Adrenal gland (tissue), 12 donors: ENCODE data around the gene SOX2. TPM values are rescaled to one million over a fixed set of nuclear protein-coding genes. Genes with fewer than 3 reads are reported as not detected.

ENCODE experiments used
- DNase-seq, 7 donors: peaks; one replicate each; pipeline ENCODE4 v3.0.0-alpha.2; 2019 to 2020
- H3K27ac ChIP-seq, 5 donors: fragments of 200-600 bp; sonication (generic) in 4 of 5; 1 replicate in 3 of 5; 2 replicates in 2 of 5; pipeline versions ENCODE4 v1.5.1 to v1.8.0; 2016 to 2020; ENCODE audit warnings: mild to moderate bottlenecking in 1 of 5
- H3K27me3 ChIP-seq: fragments of 200-600 bp; 2 replicates; pipeline ENCODE4 v1.8.0; 2021
- H3K36me3 ChIP-seq, 2 donors: fragments of 200-600 bp; replicated peaks in 1 of 2; 1 replicate in 1 of 2; 2 replicates in 1 of 2; pipeline versions ENCODE4 v1.5.1 to v1.8.0; 2018 to 2022
- H3K4me1 ChIP-seq, 2 donors: fragments of 200-600 bp; replicated peaks in 1 of 2; 1 replicate in 1 of 2; 2 replicates in 1 of 2; pipeline versions ENCODE4 v1.5.1 to v1.8.0; 2018 to 2021
- H3K4me3 ChIP-seq, 4 donors: fragments of 200-600 bp; sonication (generic) in 3 of 4; one replicate each; pipeline ENCODE4 v1.5.1; 2016 to 2018
- H3K9me3 ChIP-seq, 3 donors: fragments of 200-600 bp; sonication (generic) in 1 of 3; replicated peaks in 1 of 3; 1 replicate in 2 of 3; 2 replicates in 1 of 3; pipeline versions ENCODE4 v1.5.1 to v1.8.0; 2016 to 2021
- CTCF ChIP-seq, 6 experiments: fragments of 450-650 bp in 4 of 6; fragments of 200-600 bp in 2 of 6; sonication (generic) in 1 of 6; IDR thresholded peaks; 1 replicate in 5 of 6; 2 replicates in 1 of 6; pipeline versions ENCODE4 v1.5.1 to v1.8.0; 2016 to 2021; ENCODE audit warnings: antibody characterized with exemption in 6 of 6, mild to moderate bottlenecking in 2 of 6, moderate library complexity in 1 of 6
- POLR2A ChIP-seq, 2 donors: fragments of 450-650 bp; IDR thresholded peaks; one replicate each; pipeline ENCODE4 v1.6.1; 2017; ENCODE audit warnings: antibody characterized with exemption in 2 of 2, mild to moderate bottlenecking in 2 of 2, moderate library complexity in 1 of 2
- WGBS, 4 donors: extraction: QIAGEN DNeasy Blood & Tissue Kit in 2 of 4; methylation state at CpG; one replicate each; pipeline versions ENCODE4 v1.1.5 to v1.1.7; 2013 to 2017; 5-methylcytosine and 5-hydroxymethylcytosine counted together
- intact Hi-C, 2 donors: fragments of 100-400 bp; cut with DNase I; formaldehyde crosslinking; loops; one replicate each; pipeline versions ENCODE4 v1.14.1 to v1.15.0; 2022 to 2023
- polyA plus RNA-seq, 3 donors: library from polyadenylated mRNA; stranded (reverse); fragments of 200-250 nt in 2 of 3; fragments of 350-450 nt in 1 of 3; fragmentation: Illumina TruSeq in 1 of 3; extraction: RNeasy Lipid Tissue Mini Kit (QIAGEN cat#74804) in 1 of 3; gene quantifications; one replicate each; pipeline ENCODE4 v1.2.3, GENCODE V29; 2013 to 2014
- total RNA-seq, 9 donors: library from RNA; depleted of rRNA in 4 of 9; stranded (reverse); fragments of >200 nt in 4 of 9; fragments of 120-200 nt in 1 of 9; fragmentation: NEBNext Ultra II Directional in 1 of 9; extraction: Animal tissue kit (Norgen Biotek cat#: 25700) in 1 of 9; gene quantifications; one replicate each; pipeline versions ENCODE4 v1.1.0 to v1.2.4, GENCODE V29; 2013 to 2023
- donor health status: healthy with polysubstance abuse.
- donor health status: Bipolar disorder and iron deficiency.
- donor health status: DM: yes; HTN: yes; CAD: no.
- donor health status: DM: no; HTN: no; CAD: no.
- donor health status: DM: no; HTN: no; CAD: no.
- donor health status: DM: yes; HTN: yes; CAD: no.

SOX2 gene
- total and polyA plus RNA-seq, 12 donors = 0.18 to 1.2 (median 0.54) TPM; not detected in 3

DNA sequence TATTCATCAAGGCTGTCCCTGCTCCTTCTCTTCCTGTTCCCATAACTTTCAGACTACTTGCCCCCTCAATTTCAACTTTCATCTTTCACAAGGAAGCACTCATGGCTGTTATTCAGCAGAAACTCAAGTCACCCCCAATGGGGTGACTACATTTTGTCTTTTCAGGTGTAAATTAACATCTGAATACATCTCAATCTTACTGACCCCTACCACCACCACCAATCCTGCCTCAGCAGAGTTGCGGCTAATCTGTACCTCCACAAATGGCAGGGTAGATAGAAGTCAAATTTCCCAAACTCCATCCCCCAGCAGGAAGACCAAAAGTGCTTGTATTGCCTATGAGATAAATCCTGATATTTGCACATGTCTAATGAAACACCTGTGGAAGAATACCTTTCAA is 19.2 kb downstream of the SOX2 start:
- Histone ChIP-seq H3K9me3 (no peaks in the 10 kb centered on the region), H3K27me3 (peaks cover 39% of the 10 kb centered on the region), H3K4me3 (no peak overlapping the region), H3K4me1 (peaks cover 4 to 19% of the 10 kb centered on the region in 2 donors), H3K27ac (no peak overlapping the region), H3K36me3 (no peaks in the 10 kb centered on the region)
- 63 to 89% (median 86%) methylated on average over 1 of the region's 1 CpG for WGBS, 4 donors
- no peak for DNase-seq
- TF ChIP-seq POLR2A (IDR thresholded peaks at IDR 0.05) = no peak
- no peak for TF ChIP-seq CTCF (IDR thresholded peaks at IDR 0.05)
- intact Hi-C loops = no loop called here

DNA sequence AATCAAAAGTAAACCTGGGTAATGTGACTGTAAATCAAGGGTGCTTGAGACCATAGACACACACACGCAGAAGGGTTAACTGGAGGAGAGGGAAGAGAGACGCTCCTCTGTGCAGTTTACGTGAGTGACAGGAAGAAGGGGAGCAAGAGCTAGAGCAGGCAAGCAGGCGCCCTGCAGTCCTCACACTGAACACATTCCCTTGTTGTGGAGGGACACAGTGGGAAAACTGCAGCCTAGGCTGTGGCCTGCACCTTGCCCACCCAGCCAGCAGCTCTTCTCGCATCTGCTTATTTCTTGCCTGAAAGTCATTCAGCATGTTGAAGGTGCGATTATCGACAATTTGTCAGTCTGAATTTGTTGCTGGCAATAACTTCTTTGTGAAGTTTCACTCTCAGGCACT is 24.2 kb downstream of the SOX2 start:
- Histone ChIP-seq H3K27me3 (peaks cover 7% of the 10 kb centered on the region), H3K27ac (no peak overlapping the region), H3K4me3 (no peak overlapping the region), H3K9me3 (no peaks in the 10 kb centered on the region), H3K4me1 (no peaks in the 10 kb centered on the region), H3K36me3 (no peaks in the 10 kb centered on the region)
- no peak for DNase-seq
- intact Hi-C loops = no loop called here
- no peak for TF ChIP-seq POLR2A (IDR thresholded peaks at IDR 0.05)
- TF ChIP-seq CTCF (IDR thresholded peaks at IDR 0.05) = no peak
- WGBS, 4 donors = 63 to 71% (median 71%) methylated on average over 6 to 7 of the region's 7 CpGs

DNA sequence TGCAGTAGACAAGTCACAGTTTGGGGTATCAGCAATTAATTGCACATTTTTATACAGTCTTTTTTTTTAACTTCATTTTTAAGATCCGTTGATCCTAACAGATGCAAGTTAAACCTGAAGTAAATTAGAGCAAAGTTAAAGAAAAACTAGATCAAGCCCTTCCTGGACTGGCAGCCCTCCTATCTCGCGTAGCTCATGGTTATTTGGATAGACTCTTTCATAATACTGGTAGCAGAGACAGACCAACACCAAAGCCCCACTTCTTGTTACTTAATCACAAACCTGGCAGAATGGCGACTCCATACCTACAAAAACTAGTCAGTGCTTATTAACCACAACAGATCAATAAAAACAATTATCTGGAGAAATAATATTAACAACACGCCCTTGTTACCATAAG is 26.8 kb downstream of the SOX2 start:
- no peaks in the 10 kb centered on the region for H3K9me3 ChIP-seq
- 76 to 89% (median 87%) methylated on average over 5 of the region's 5 CpGs for WGBS, 4 donors
- TF ChIP-seq POLR2A (IDR thresholded peaks at IDR 0.05) = no peak
- TF ChIP-seq CTCF (IDR thresholded peaks at IDR 0.05) = no peak
- H3K4me1 ChIP-seq = no peaks in the 10 kb centered on the region
- no peak overlapping the region for H3K4me3 ChIP-seq
- H3K36me3 ChIP-seq = no peaks in the 10 kb centered on the region
- no peak overlapping the region for H3K27ac ChIP-seq
- intact Hi-C loops = no loop called here
- H3K27me3 ChIP-seq = no peaks in the 10 kb centered on the region
- DNase-seq = no peak

- H3K4me1 ChIP-seq = no peaks in the 10 kb centered on the region
- no peak overlapping the region for H3K27ac ChIP-seq
- H3K36me3 ChIP-seq = no peaks in the 10 kb centered on the region
- intact Hi-C loops = no loop called here
- no peaks in the 10 kb centered on the region for H3K27me3 ChIP-seq
- no peak for DNase-seq
- no peak overlapping the region for H3K4me3 ChIP-seq
- TF ChIP-seq CTCF (IDR thresholded peaks at IDR 0.05) = no peak
- TF ChIP-seq POLR2A (IDR thresholded peaks at IDR 0.05) = no peak
- H3K9me3 ChIP-seq = no peaks in the 10 kb centered on the region
- WGBS, 4 donors = 33 to 56% (median 48%) methylated on average over 4 of the region's 4 CpGs
These were observed 27.9 kb downstream of the SOX2 start for GRCh38 chr3:181739628-181740027.
